Activated B cell treated with CpG ODN at 0.5 μM for 24 hours (primary cell): Measurements from ENCODE around the gene ILF3. TPM values are rescaled to one million over a fixed set of nuclear protein-coding genes. Genes with fewer than 3 reads are reported as not detected.

Experiments used
- ATAC-seq: fragments of 200-7000 bp; cut with Tn5 transposase; one replicate; pipeline ENCODE4 v1.10.0; 2021; ENCODE audit warnings: low read depth, mild to moderate bottlenecking, moderate library complexity
- CTCF ChIA-PET: fragments of 350-600 bp; sonication (Branson Sonifier 250); formaldehyde crosslinking; loops from one replicate; lab custom pipeline; 2021; ENCODE audit warnings: antibody characterized with exemption; lab: Charles Lee
- POLR2A ChIA-PET: fragments of 350-600 bp; sonication (Branson Sonifier 250); formaldehyde crosslinking; loops from one replicate; lab custom pipeline; 2021; ENCODE audit warnings: antibody characterized with exemption; lab: Charles Lee
- DNase-seq: peaks from one replicate; pipeline ENCODE4 v3.0.0; 2022
- H3K27ac Mint-ChIP-seq: one replicate; pipeline ENCODE4 v1.8.0; 2020; ENCODE audit warnings: mixed read lengths
- H3K27me3 Mint-ChIP-seq: one replicate; pipeline ENCODE4 v1.8.0; 2021; ENCODE audit warnings: mixed read lengths
- H3K36me3 Mint-ChIP-seq: one replicate; pipeline ENCODE4 v1.8.0; 2021; ENCODE audit warnings: low read depth, mixed read lengths
- H3K4me1 Mint-ChIP-seq: one replicate; pipeline ENCODE4 v1.8.0; 2021; ENCODE audit warnings: mixed read lengths
- H3K4me3 Mint-ChIP-seq: one replicate; pipeline ENCODE4 v1.8.0; 2020; ENCODE audit warnings: mild to moderate bottlenecking, mixed read lengths
- H3K9me3 Mint-ChIP-seq: one replicate; pipeline ENCODE4 v1.8.0; 2020; ENCODE audit warnings: mixed read lengths
- intact Hi-C: fragments of 100-400 bp; cut with micrococcal nuclease; formaldehyde crosslinking; loops from one replicate; pipeline ENCODE4 v1.15.1; 2024
- total RNA-seq: library from RNA; stranded (reverse); gene quantifications from 2 replicates; pipeline ENCODE4 v1.2.3, GENCODE V29; 2022
- TF ChIP-seq, protein P1 (sequence below): fragments of 200-600 bp; IDR thresholded peaks from one replicate; pipeline ENCODE4 v1.8.0; 2022; ENCODE audit warnings: antibody characterized with exemption, mild to moderate bottlenecking

Gene ILF3
- total RNA-seq, 1 donor from 2014 or later = 399 TPM

DNA sequence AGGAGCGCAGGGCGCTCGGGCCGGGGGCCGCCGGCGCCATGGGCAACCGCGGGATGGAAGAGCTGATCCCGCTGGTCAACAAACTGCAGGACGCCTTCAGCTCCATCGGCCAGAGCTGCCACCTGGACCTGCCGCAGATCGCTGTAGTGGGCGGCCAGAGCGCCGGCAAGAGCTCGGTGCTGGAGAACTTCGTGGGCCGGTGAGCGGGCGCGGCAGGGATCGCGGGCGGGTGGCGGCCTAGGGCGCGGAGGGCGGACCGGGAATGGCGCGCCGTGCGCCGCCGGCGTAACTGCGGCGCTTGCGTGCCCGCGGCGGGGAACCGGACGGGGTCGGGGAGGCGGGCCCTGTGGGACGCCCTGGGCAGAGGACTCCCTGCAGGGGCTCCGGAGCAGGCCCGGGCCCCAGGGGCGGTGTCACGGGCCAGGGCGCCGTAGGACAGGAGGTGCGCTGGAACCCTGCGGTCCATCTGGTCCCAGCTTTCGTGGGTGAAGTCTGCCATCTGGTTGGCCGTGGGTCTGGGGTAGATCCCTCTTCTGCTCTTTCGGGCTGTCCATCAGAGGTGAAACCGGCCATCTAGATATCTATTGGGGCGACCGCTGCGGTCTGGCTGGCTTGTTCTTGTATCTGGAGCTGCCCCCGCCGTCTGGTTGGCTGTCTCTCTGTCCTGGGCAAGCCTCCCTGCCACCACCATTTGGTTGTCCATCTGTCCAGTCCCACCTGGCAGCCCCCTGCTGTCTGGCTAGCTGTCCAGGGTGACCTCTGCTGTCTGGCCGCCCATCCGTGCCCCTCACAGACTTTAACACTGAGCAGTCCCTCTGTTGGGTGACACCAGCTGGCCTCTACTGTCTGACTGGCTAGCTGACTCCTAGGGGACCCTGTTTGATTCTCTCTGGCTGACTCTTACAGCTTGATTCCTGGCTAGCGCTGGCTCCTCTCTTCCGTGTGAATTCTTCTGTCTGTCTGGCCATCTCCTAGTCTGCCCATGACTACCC lies 64.4 kb downstream of the ILF3 start:
- Mint-ChIP-seq H3K9me3 (no peaks in the 10 kb centered on the region), H3K36me3 (peaks cover 16% of the 10 kb centered on the region), H3K4me3 (peak overlapping the region; percentile 91), H3K27ac (peak overlapping the region; percentile 73), H3K4me1 (peaks cover 51% of the 10 kb centered on the region), H3K27me3 (no peaks in the 10 kb centered on the region)
- DNase-seq (peak; percentile 60), ATAC-seq (no peak)
- intact Hi-C loops = no loop called here
- ChIA-PET CTCF (interaction anchor here (0.7 to 3.4 kb wide), 17 partner anchors 13 to 153 kb away, joined by 3 to 53 read pairs (median 6); partner anchors contain the start of genes CARM1, QTRT1 and TMED1), POLR2A (interaction anchor here (0.6 to 3.5 kb wide), 22 partner anchors 9 to 715 kb away, joined by 3 to 43 read pairs (median 5); partner anchors contain the start of genes QTRT1 and TMED1)
- TF ChIP-seq, protein P1, sequence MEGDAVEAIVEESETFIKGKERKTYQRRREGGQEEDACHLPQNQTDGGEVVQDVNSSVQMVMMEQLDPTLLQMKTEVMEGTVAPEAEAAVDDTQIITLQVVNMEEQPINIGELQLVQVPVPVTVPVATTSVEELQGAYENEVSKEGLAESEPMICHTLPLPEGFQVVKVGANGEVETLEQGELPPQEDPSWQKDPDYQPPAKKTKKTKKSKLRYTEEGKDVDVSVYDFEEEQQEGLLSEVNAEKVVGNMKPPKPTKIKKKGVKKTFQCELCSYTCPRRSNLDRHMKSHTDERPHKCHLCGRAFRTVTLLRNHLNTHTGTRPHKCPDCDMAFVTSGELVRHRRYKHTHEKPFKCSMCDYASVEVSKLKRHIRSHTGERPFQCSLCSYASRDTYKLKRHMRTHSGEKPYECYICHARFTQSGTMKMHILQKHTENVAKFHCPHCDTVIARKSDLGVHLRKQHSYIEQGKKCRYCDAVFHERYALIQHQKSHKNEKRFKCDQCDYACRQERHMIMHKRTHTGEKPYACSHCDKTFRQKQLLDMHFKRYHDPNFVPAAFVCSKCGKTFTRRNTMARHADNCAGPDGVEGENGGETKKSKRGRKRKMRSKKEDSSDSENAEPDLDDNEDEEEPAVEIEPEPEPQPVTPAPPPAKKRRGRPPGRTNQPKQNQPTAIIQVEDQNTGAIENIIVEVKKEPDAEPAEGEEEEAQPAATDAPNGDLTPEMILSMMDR = no peak

DNA sequence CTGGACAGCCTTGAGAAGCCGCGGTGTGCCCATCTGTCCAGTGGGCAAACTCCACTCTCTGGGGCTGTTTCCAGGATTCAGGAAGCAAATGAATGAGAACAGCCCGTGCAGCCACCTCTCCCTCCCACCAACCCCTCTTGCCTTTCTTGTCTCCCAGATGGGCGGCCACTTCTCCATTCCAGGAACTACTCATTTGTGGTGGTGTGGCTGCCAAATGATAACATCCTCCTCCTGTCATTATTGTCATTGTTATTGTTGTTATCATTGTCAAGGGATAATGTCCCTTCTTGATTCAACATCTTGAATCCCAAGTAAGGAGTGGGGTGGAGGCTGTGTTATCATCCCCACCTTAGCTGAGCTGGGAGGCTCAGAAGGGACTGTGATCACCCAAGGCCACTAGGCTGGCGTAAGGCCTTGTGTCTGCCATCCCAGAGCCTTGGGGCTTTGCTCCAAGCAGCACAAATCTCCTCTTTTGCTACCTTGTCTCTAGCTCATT lies 65.4 kb downstream of the ILF3 start:
- Mint-ChIP-seq H3K9me3 (no peaks in the 10 kb centered on the region), H3K4me1 (peaks cover 58% of the 10 kb centered on the region), H3K4me3 (peak overlapping the region; percentile 91), H3K27me3 (no peaks in the 10 kb centered on the region), H3K27ac (peak overlapping the region; percentile 43), H3K36me3 (peaks cover 16% of the 10 kb centered on the region)
- DNase-seq = no peak
- ATAC-seq = no peak
- intact Hi-C loops = no loop called here
- ChIA-PET CTCF (interaction anchor here (3.4 kb wide), 2 partner anchors 58 to 145 kb away, joined by 14 to 53 read pairs; no protein-coding TSS in a partner anchor), POLR2A (interaction anchor here (0.8 to 3.5 kb wide), 4 partner anchors 40 to 116 kb away, joined by 3 to 43 read pairs (median 18); partner anchors contain the start of gene TMED1)
- TF ChIP-seq, protein P1 = no peak

DNA sequence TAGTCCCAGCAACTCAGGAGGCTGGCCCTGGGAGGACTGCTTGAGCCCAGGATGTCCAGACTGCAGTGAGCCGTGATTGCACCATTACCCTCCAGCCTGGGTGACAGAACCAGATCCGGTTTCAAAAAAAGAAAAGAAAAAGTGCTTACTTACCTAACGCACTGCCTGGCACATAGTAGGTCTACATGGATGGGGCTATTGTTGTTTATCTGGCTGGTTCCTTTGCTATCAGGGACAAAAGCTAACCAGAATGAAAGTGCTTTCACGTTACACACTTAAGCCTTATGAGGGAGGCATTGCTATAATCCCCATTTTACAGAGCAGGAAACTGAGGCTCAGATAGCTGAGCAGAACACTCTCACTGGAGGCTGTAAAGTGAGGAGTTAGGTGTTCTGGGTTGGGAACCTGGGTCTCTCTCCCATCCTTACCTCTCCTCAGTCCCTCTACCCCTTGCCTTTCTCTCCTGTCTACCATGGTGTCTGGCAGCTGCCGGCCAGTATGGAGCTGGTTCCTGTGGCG lies 66.5 kb downstream of the ILF3 start:
- ChIA-PET POLR2A (interaction anchor here (0.6 to 1.2 kb wide), 3 partner anchors 23 to 115 kb away, joined by 3 read pairs; partner anchors contain the start of gene TMED1), CTCF (interaction anchor here (1.1 kb wide), 1 partner anchor 144 kb away, joined by 3 read pairs; no protein-coding TSS in a partner anchor)
- no peaks in the 10 kb centered on the region for H3K27me3 Mint-ChIP-seq
- TF ChIP-seq, protein P1 = no peak
- no peak overlapping the region for H3K27ac Mint-ChIP-seq
- intact Hi-C loops = no loop called here
- H3K9me3 Mint-ChIP-seq = no peaks in the 10 kb centered on the region
- H3K4me3 Mint-ChIP-seq = no peak overlapping the region
- peaks cover 60% of the 10 kb centered on the region for H3K4me1 Mint-ChIP-seq
- ATAC-seq (no peak), DNase-seq (no peak)
- peaks cover 20% of the 10 kb centered on the region for H3K36me3 Mint-ChIP-seq

DNA sequence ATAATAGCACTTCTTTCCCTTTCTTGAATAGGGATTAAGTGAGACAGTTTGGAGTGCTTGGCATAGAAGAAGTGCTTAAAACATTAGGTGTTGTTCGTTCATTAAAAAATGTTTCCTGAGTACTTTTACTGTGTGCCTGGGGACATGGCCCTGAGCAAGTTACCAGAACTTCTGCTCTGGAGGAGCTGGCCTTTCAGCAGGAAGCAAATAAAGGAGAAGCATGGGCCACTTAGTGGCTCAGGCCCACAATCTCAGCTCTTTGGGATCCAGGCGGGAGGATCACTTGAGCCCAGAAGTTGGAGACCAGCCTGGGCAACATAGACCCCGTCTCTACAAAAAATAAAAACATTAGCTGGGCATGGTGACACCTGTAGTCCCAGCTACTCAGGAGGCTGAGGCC lies 69.4 kb downstream of the ILF3 start:
- no peak overlapping the region for H3K4me3 Mint-ChIP-seq
- intact Hi-C loops = no loop called here
- H3K4me1 Mint-ChIP-seq = peaks cover 67% of the 10 kb centered on the region
- DNase-seq = no peak
- TF ChIP-seq, protein P1 = no peak
- H3K27me3 Mint-ChIP-seq = no peaks in the 10 kb centered on the region
- ChIA-PET POLR2A (interaction anchor here (0.6 kb wide), 2 partner anchors 17 to 135 kb away, joined by 4 to 5 read pairs; no protein-coding TSS in a partner anchor), CTCF (interaction anchor here (0.9 kb wide), 1 partner anchor 15 kb away, joined by 3 read pairs; no protein-coding TSS in a partner anchor)
- H3K36me3 Mint-ChIP-seq = peaks cover 36% of the 10 kb centered on the region
- no peak overlapping the region for H3K27ac Mint-ChIP-seq
- no peaks in the 10 kb centered on the region for H3K9me3 Mint-ChIP-seq
- no peak for ATAC-seq
